H1 (cell line): ENCODE data around the gene SHLD2.
"Not testable (repeated sequence)": the region's sequence is repeated elsewhere in the genome, so short reads cannot be mapped to it uniquely, and the experiment has no call there.

Source experiments
- EZH2 ChIP-seq: fragments of 200-600 bp; sonication (generic); IDR thresholded peaks from 2 replicates; pipeline ENCODE4 v1.7.1; 2012; ENCODE audit warnings: low read depth, mild to moderate bottlenecking, moderate library complexity, low read length, inconsistent platforms; ENCODE audit not compliant: severe bottlenecking
- JUN ChIP-seq: IDR thresholded peaks from 2 replicates; pipeline ENCODE4 v1.6.1; 2011; ENCODE audit warnings: low read depth, mild to moderate bottlenecking, improper control_type of control experiment, low read length
- KDM5A ChIP-seq: fragments of 200-600 bp; IDR thresholded peaks from 2 replicates; pipeline ENCODE4 v1.7.1; 2012; ENCODE audit warnings: mild to moderate bottlenecking, low read length, inconsistent platforms, mixed read lengths
- POLR2AphosphoS5 ChIP-seq: IDR thresholded peaks from 2 replicates; pipeline ENCODE4 v1.6.1; 2011; ENCODE audit warnings: low read depth, low read length
- RAD21 ChIP-seq, 2 experiments: IDR thresholded peaks in 1 of 2; conservative IDR thresholded peaks in 1 of 2; 2 replicates each; pipeline ENCODE4 v1.6.1; 2011; ENCODE audit warnings: low read depth in 2 of 2, low read length in 2 of 2, improper control_type of control experiment in 1 of 2, inconsistent platforms in 1 of 2, mild to moderate bottlenecking in 1 of 2, moderate library complexity in 1 of 2
- TF ChIP-seq, protein P1 (sequence below), 3 experiments: IDR thresholded peaks; 1 replicate in 2 of 3; 2 replicates in 1 of 3; pipeline versions ENCODE4 v1.5.1 to v1.6.1; 2011; ENCODE audit warnings: low read length in 3 of 3, mild to moderate bottlenecking in 3 of 3, inconsistent platforms in 2 of 3, low read depth in 1 of 3, moderate library complexity in 1 of 3; ENCODE audit not compliant: insufficient read depth in 1 of 3; ENCODE audit errors: control extremely low read depth in 1 of 3
- TF ChIP-seq, protein P2 (sequence below): IDR thresholded peaks from 2 replicates; pipeline ENCODE4 v1.6.1; 2011; ENCODE audit warnings: low read length, improper control_type of control experiment
- TF ChIP-seq, protein P3 (sequence below): fragments of 300-600 bp; sonication (generic); IDR thresholded peaks from 2 replicates; pipeline ENCODE4 v1.7.1; 2012; ENCODE audit warnings: low read length, moderate library complexity, mild to moderate bottlenecking, inconsistent platforms; ENCODE audit not compliant: insufficient replicate concordance
- TF ChIP-seq, protein P4 (sequence below): IDR thresholded peaks from 2 replicates; pipeline ENCODE4 v1.6.1; 2012; ENCODE audit warnings: inconsistent platforms

DNA sequence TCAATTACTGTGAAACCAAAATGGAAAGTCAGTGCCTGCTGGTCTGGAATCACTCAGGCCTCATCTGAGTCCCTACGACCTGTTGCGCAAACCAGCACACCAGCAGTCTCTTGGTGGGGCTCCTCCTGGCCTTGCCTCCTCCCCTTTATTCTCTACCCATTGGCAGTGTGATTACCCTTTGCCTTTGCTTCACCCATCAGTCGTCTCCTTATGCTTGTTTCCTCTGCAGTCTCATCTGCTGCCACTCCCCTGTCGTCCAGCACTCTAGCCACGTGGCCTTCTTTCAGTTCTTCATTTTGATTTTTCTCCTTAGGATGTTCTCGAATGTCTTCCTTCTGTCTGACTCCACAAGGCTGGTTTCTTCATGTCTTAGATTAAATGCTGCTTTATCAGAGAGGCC lies 89.4 kb downstream of the SHLD2 start:
- TF ChIP-seq, protein P1, sequence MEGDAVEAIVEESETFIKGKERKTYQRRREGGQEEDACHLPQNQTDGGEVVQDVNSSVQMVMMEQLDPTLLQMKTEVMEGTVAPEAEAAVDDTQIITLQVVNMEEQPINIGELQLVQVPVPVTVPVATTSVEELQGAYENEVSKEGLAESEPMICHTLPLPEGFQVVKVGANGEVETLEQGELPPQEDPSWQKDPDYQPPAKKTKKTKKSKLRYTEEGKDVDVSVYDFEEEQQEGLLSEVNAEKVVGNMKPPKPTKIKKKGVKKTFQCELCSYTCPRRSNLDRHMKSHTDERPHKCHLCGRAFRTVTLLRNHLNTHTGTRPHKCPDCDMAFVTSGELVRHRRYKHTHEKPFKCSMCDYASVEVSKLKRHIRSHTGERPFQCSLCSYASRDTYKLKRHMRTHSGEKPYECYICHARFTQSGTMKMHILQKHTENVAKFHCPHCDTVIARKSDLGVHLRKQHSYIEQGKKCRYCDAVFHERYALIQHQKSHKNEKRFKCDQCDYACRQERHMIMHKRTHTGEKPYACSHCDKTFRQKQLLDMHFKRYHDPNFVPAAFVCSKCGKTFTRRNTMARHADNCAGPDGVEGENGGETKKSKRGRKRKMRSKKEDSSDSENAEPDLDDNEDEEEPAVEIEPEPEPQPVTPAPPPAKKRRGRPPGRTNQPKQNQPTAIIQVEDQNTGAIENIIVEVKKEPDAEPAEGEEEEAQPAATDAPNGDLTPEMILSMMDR (IDR thresholded peaks at IDR 0.05; ENCODE audit: control extremely low read depth in 1 of 3, insufficient read depth in 1 of 3, low read depth in 1 of 3, low read length in 3 of 3): not testable (repeated sequence)
- not testable (repeated sequence) for TF ChIP-seq EZH2; RAD21 (IDR thresholded peaks at IDR 0.05 in 1 of 2, conservative IDR thresholded peaks at IDR 0.05 in 1 of 2; ENCODE audit: low read depth in 2 of 2, low read length in 2 of 2); KDM5A; POLR2AphosphoS5; JUN
- TF ChIP-seq, protein P2, sequence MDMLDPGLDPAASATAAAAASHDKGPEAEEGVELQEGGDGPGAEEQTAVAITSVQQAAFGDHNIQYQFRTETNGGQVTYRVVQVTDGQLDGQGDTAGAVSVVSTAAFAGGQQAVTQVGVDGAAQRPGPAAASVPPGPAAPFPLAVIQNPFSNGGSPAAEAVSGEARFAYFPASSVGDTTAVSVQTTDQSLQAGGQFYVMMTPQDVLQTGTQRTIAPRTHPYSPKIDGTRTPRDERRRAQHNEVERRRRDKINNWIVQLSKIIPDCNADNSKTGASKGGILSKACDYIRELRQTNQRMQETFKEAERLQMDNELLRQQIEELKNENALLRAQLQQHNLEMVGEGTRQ: not testable (repeated sequence)
- TF ChIP-seq, protein P3, sequence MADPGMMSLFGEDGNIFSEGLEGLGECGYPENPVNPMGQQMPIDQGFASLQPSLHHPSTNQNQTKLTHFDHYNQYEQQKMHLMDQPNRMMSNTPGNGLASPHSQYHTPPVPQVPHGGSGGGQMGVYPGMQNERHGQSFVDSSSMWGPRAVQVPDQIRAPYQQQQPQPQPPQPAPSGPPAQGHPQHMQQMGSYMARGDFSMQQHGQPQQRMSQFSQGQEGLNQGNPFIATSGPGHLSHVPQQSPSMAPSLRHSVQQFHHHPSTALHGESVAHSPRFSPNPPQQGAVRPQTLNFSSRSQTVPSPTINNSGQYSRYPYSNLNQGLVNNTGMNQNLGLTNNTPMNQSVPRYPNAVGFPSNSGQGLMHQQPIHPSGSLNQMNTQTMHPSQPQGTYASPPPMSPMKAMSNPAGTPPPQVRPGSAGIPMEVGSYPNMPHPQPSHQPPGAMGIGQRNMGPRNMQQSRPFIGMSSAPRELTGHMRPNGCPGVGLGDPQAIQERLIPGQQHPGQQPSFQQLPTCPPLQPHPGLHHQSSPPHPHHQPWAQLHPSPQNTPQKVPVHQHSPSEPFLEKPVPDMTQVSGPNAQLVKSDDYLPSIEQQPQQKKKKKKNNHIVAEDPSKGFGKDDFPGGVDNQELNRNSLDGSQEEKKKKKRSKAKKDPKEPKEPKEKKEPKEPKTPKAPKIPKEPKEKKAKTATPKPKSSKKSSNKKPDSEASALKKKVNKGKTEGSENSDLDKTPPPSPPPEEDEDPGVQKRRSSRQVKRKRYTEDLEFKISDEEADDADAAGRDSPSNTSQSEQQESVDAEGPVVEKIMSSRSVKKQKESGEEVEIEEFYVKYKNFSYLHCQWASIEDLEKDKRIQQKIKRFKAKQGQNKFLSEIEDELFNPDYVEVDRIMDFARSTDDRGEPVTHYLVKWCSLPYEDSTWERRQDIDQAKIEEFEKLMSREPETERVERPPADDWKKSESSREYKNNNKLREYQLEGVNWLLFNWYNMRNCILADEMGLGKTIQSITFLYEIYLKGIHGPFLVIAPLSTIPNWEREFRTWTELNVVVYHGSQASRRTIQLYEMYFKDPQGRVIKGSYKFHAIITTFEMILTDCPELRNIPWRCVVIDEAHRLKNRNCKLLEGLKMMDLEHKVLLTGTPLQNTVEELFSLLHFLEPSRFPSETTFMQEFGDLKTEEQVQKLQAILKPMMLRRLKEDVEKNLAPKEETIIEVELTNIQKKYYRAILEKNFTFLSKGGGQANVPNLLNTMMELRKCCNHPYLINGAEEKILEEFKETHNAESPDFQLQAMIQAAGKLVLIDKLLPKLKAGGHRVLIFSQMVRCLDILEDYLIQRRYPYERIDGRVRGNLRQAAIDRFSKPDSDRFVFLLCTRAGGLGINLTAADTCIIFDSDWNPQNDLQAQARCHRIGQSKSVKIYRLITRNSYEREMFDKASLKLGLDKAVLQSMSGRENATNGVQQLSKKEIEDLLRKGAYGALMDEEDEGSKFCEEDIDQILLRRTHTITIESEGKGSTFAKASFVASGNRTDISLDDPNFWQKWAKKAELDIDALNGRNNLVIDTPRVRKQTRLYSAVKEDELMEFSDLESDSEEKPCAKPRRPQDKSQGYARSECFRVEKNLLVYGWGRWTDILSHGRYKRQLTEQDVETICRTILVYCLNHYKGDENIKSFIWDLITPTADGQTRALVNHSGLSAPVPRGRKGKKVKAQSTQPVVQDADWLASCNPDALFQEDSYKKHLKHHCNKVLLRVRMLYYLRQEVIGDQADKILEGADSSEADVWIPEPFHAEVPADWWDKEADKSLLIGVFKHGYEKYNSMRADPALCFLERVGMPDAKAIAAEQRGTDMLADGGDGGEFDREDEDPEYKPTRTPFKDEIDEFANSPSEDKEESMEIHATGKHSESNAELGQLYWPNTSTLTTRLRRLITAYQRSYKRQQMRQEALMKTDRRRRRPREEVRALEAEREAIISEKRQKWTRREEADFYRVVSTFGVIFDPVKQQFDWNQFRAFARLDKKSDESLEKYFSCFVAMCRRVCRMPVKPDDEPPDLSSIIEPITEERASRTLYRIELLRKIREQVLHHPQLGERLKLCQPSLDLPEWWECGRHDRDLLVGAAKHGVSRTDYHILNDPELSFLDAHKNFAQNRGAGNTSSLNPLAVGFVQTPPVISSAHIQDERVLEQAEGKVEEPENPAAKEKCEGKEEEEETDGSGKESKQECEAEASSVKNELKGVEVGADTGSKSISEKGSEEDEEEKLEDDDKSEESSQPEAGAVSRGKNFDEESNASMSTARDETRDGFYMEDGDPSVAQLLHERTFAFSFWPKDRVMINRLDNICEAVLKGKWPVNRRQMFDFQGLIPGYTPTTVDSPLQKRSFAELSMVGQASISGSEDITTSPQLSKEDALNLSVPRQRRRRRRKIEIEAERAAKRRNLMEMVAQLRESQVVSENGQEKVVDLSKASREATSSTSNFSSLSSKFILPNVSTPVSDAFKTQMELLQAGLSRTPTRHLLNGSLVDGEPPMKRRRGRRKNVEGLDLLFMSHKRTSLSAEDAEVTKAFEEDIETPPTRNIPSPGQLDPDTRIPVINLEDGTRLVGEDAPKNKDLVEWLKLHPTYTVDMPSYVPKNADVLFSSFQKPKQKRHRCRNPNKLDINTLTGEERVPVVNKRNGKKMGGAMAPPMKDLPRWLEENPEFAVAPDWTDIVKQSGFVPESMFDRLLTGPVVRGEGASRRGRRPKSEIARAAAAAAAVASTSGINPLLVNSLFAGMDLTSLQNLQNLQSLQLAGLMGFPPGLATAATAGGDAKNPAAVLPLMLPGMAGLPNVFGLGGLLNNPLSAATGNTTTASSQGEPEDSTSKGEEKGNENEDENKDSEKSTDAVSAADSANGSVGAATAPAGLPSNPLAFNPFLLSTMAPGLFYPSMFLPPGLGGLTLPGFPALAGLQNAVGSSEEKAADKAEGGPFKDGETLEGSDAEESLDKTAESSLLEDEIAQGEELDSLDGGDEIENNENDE: not testable (repeated sequence)
- TF ChIP-seq, protein P4, sequence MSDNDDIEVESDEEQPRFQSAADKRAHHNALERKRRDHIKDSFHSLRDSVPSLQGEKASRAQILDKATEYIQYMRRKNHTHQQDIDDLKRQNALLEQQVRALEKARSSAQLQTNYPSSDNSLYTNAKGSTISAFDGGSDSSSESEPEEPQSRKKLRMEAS: not testable (repeated sequence)
